ENCODE results near the gene PACRG. TPM values are rescaled to one million over a fixed set of nuclear protein-coding genes. Genes with fewer than 3 reads are reported as not detected.
A peak's percentile ranks its signal among the peaks of the same experiment; 100 is the strongest.

Gene PACRG
- total and polyA plus RNA-seq, 10 of the 15 experiments (the other 5 are each of a cell fraction or from before 2014, with no cell fraction given) = not detected

- Histone ChIP-seq H4K20me1 (ENCODE audit: control insufficient read depth, insufficient read depth) (no peaks in the 10 kb centered on the region), H3K4me3 (no peak overlapping the region), H3K79me2 (ENCODE audit: control insufficient read depth, insufficient read depth, low read length) (no peaks in the 10 kb centered on the region), H3K4me2 (ENCODE audit: control insufficient read depth, insufficient read depth) (no peak overlapping the region), H3K9ac (ENCODE audit: control insufficient read depth, insufficient read depth, low read length) (no peak overlapping the region), H3K27me3 (replicated peaks in 1 of 2; ENCODE audit: control insufficient read depth in 2 of 2, insufficient read depth in 2 of 2, low read length in 1 of 2) (no peaks in the 10 kb centered on the region), H3K27ac (ENCODE audit: control insufficient read depth, insufficient read depth) (no peak overlapping the region), H2AFZ (ENCODE audit: control insufficient read depth, low read depth, low read length) (no peak overlapping the region), H3K9me3 (replicated peaks; ENCODE audit: control insufficient read depth, insufficient read depth, low read length) (no peaks in the 10 kb centered on the region), H3K36me3 (ENCODE audit: control insufficient read depth in 2 of 2, insufficient read depth in 2 of 2, low read length in 1 of 2) (no peaks in the 10 kb centered on the region), H3K4me1 (ENCODE audit: control insufficient read depth, insufficient read depth, low read length) (no peaks in the 10 kb centered on the region)
- ATAC-seq (no peak), DNase-seq (ENCODE audit: low read depth, low spot score) (no peak), FAIRE-seq (no peak)
- WGBS (ENCODE audit: insufficient coverage, insufficient replicate concordance, low lambda C conversion rate, missing lambda C conversion rate) = 52% methylated on average over 2 of the region's 2 CpGs
- BruUV-seq (replicated peaks) = no TSS peak
- in situ Hi-C loops (cut with MboI) = no loop called here
- RAD21 ChIA-PET (ENCODE audit: unreplicated experiment) = no interaction called here
- CTCF ChIA-PET = no interaction called here
- SMC1A ChIA-PET (ENCODE audit: uncharacterized antibody, unreplicated experiment) = no interaction called here
- intact Hi-C loops (cut with micrococcal nuclease; ENCODE audit: unreplicated experiment) = no loop called here
- TF ChIP-seq SUPT20H (IDR thresholded peaks at IDR 0.05; ENCODE audit: borderline replicate concordance, control insufficient read depth, low read depth, low read length) (no peak), KDM1A (IDR thresholded peaks at IDR 0.05; ENCODE audit: borderline replicate concordance) (no peak), CBX5 (IDR thresholded peaks at IDR 0.05; ENCODE audit: low read depth) (peak; percentile 71; the same call in 1 of the 2 replicates), SKIL (IDR thresholded peaks at IDR 0.05; ENCODE audit: low read depth, poor library complexity, severe bottlenecking) (no peak), ESRRA (IDR thresholded peaks at IDR 0.05; ENCODE audit: low read length) (no peak)
- POLR2A ChIA-PET = no interaction called here
These were observed 385.7 kb downstream of the PACRG start for GRCh38 chr6:163113358-163113962.

GRCh38 chr6:163118941-163119340 is 391.2 kb downstream of the PACRG start:
- no peaks in the 10 kb centered on the region for H3K79me2 ChIP-seq (ENCODE audit: control insufficient read depth, insufficient read depth, low read length)
- H3K4me3 ChIP-seq = no peak overlapping the region
- RAD21 ChIA-PET (ENCODE audit: unreplicated experiment) = no interaction called here
- POLR2A ChIA-PET = no interaction called here
- no peaks in the 10 kb centered on the region for H4K20me1 ChIP-seq (ENCODE audit: control insufficient read depth, insufficient read depth)
- DNase-seq (ENCODE audit: low read depth, low spot score) = no peak
- in situ Hi-C loops (cut with MboI) (no loop called here), intact Hi-C loops (cut with micrococcal nuclease; ENCODE audit: unreplicated experiment) (no loop called here)
- CTCF ChIA-PET = no interaction called here
- no peak overlapping the region for H3K4me2 ChIP-seq (ENCODE audit: control insufficient read depth, insufficient read depth)
- H3K4me1 ChIP-seq (ENCODE audit: control insufficient read depth, insufficient read depth, low read length) = no peaks in the 10 kb centered on the region
- H3K27ac ChIP-seq (ENCODE audit: control insufficient read depth, insufficient read depth) = no peak overlapping the region
- no peaks in the 10 kb centered on the region for H3K9me3 ChIP-seq (replicated peaks; ENCODE audit: control insufficient read depth, insufficient read depth, low read length)
- H3K9ac ChIP-seq (ENCODE audit: control insufficient read depth, insufficient read depth, low read length) = no peak overlapping the region
- 41% methylated on average over 6 of the region's 6 CpGs for WGBS (ENCODE audit: insufficient coverage, insufficient replicate concordance, low lambda C conversion rate, missing lambda C conversion rate)
- no TSS peak for BruUV-seq (replicated peaks)
- H2AFZ ChIP-seq (ENCODE audit: control insufficient read depth, low read depth, low read length) = no peak overlapping the region
- no peak for FAIRE-seq
- SMC1A ChIA-PET (ENCODE audit: uncharacterized antibody, unreplicated experiment) = no interaction called here
- no peak for ATAC-seq
- H3K27me3 ChIP-seq (replicated peaks in 1 of 2; ENCODE audit: control insufficient read depth in 2 of 2, insufficient read depth in 2 of 2, low read length in 1 of 2) = no peaks in the 10 kb centered on the region
- H3K36me3 ChIP-seq (ENCODE audit: control insufficient read depth in 2 of 2, insufficient read depth in 2 of 2, low read length in 1 of 2) = no peaks in the 10 kb centered on the region
- TF ChIP-seq BCLAF1 (IDR thresholded peaks at IDR 0.05) (no peak), CHD2 (IDR thresholded peaks at IDR 0.05; ENCODE audit: borderline replicate concordance, low read depth, low read length) (no peak), STAT1 (conservative IDR thresholded peaks at IDR 0.05) (no peak), SREBF2 (IDR thresholded peaks at IDR 0.05; ENCODE audit: low read length) (no peak), POLR2AphosphoS5 (IDR thresholded peaks at IDR 0.05; ENCODE audit: low read length) (no peak), TARDBP (IDR thresholded peaks at IDR 0.05; ENCODE audit: borderline replicate concordance) (no peak), GATAD2B (conservative IDR thresholded peaks at IDR 0.05; ENCODE audit: low read depth) (no peak), USF2 (IDR thresholded peaks at IDR 0.05; ENCODE audit: borderline replicate concordance, low read depth, low read length) (no peak)
